HepG2 (cell line): Measurements from ENCODE around the gene BMAL1. TPM values are rescaled to one million over a fixed set of nuclear protein-coding genes. Genes with fewer than 3 reads are reported as not detected.
"Not testable (repeated sequence)": the region's sequence is repeated elsewhere in the genome, so short reads cannot be mapped to it uniquely, and the experiment has no call there.

Experiments used
- ATAC-seq: fragments of 200-7000 bp; cut with Tn5 transposase; 3 replicates; pipeline ENCODE4 v1.9.1; 2020; ENCODE audit warnings: mild to moderate bottlenecking, moderate library complexity
- BruUV-seq: library from RNA; stranded (reverse); fragments of 400-500 nt; replicated peaks from 2 replicates; lab custom pipeline; 2021; lab: Mats Ljungman, UMichigan
- CTCF ChIA-PET: fragments of 300-600 bp; formaldehyde crosslinking; extraction: SDS; loops from one replicate; lab custom pipeline; 2021; ENCODE audit warnings: low total read pairs, inconsistent platforms, low intra/inter-chr PET ratio; lab: Yijun Ruan, JAX
- POLR2A ChIA-PET: fragments of 350-600 bp; sonication (Branson Sonifier 250); formaldehyde crosslinking; loops from one replicate; lab custom pipeline; 2020; ENCODE audit warnings: antibody characterized with exemption, inconsistent platforms; lab: Yijun Ruan, JAX
- DNase-seq: peaks from one replicate; pipeline ENCODE4 v3.0.0-alpha.2; 2015; ENCODE audit warnings: low spot score
- FAIRE-seq: peaks from 3 replicates; lab custom pipeline; 2011; peaks lifted over from hg19 to GRCh38; lab: Jason Lieb, UNC
- H2AFZ ChIP-seq: one replicate; pipeline ENCODE4 v1.6.1; 2011; ENCODE audit warnings: low read length, inconsistent platforms
- H3K27ac ChIP-seq: fragments of 300-600 bp; 3 replicates; pipeline ENCODE4 v1.8.0; 2011; ENCODE audit warnings: mixed run types, mild to moderate bottlenecking, mixed read lengths, low read length, inconsistent platforms; ENCODE audit not compliant: insufficient read depth; ENCODE audit errors: extremely low read length
- H3K27me3 ChIP-seq, 2 experiments: fragments of 200-600 bp in 1 of 2; 2 replicates in 1 of 2; 3 replicates in 1 of 2; pipeline versions ENCODE4 v1.6.0 to v1.8.0; 2011; ENCODE audit warnings: low read length in 2 of 2, mild to moderate bottlenecking in 2 of 2, moderate library complexity in 2 of 2, inconsistent platforms in 1 of 2; ENCODE audit not compliant: insufficient read depth in 2 of 2, control insufficient read depth in 1 of 2
- H3K36me3 ChIP-seq, 2 experiments: fragments of 200-600 bp in 1 of 2; replicated peaks in 1 of 2; 2 replicates in 1 of 2; 3 replicates in 1 of 2; pipeline versions ENCODE4 v1.5.1 to v1.8.0; 2011; ENCODE audit warnings: low read length in 2 of 2, inconsistent platforms in 1 of 2; ENCODE audit not compliant: insufficient read depth in 2 of 2, control insufficient read depth in 1 of 2
- H3K4me1 ChIP-seq: 2 replicates; pipeline ENCODE4 v1.5.1; 2012; ENCODE audit warnings: low read length, inconsistent platforms; ENCODE audit not compliant: insufficient read depth
- H3K4me2 ChIP-seq: 2 replicates; pipeline ENCODE4 v1.6.0; 2011; ENCODE audit warnings: low read depth, low read length, inconsistent platforms
- H3K4me3 ChIP-seq, 3 experiments: fragments of 200-600 bp in 1 of 3; sonication (generic), shearing (Covaris generic) in 1 of 3; replicated peaks in 1 of 3; 2 replicates each; pipeline ENCODE4 v1.5.1; 2011 to 2016; ENCODE audit warnings: low read length in 3 of 3, inconsistent platforms in 2 of 3, low read depth in 2 of 3, mild to moderate bottlenecking in 2 of 3, control low read depth in 1 of 3, mixed read lengths in 1 of 3; ENCODE audit not compliant: insufficient read depth in 1 of 3
- H3K79me2 ChIP-seq: one replicate; pipeline ENCODE4 v1.6.1; 2011; ENCODE audit warnings: low read length, inconsistent platforms; ENCODE audit not compliant: insufficient read depth
- H3K9ac ChIP-seq: 2 replicates; pipeline ENCODE4 v1.6.0; 2011; ENCODE audit warnings: mild to moderate bottlenecking, low read depth, low read length, inconsistent platforms; ENCODE audit not compliant: insufficient read depth
- H3K9me3 ChIP-seq: 2 replicates; pipeline ENCODE4 v1.5.1; 2012; ENCODE audit warnings: mild to moderate bottlenecking, low read length
- H4K20me1 ChIP-seq: 2 replicates; pipeline ENCODE4 v1.6.0; 2011; ENCODE audit warnings: inconsistent platforms, mild to moderate bottlenecking, low read length, moderate library complexity; ENCODE audit not compliant: insufficient read depth
- ADNP ChIP-seq: sonication (generic); formaldehyde crosslinking; IDR thresholded peaks from 2 replicates; pipeline ENCODE4 v1.4.0; 2020; ENCODE audit warnings: missing genetic modification reagents
- EP300 ChIP-seq, 3 experiments: sonication (generic) in 1 of 3; formaldehyde crosslinking in 1 of 3; IDR thresholded peaks; 2 replicates each; pipeline versions ENCODE4 v1.5.1 to v1.6.1; 2011 to 2020; ENCODE audit warnings: low read depth in 2 of 3, low read length in 2 of 3, borderline replicate concordance in 1 of 3, improper control_type of control experiment in 1 of 3, mild to moderate bottlenecking in 1 of 3, missing genetic modification reagents in 1 of 3, moderate library complexity in 1 of 3
- FOSL2 ChIP-seq: sonication (generic); formaldehyde crosslinking; IDR thresholded peaks from 2 replicates; pipeline ENCODE4 v1.4.0; 2020; ENCODE audit warnings: missing genetic modification reagents
- JARID2 ChIP-seq: sonication (generic); formaldehyde crosslinking; IDR thresholded peaks from 2 replicates; pipeline ENCODE4 v1.8.1; 2023; ENCODE audit warnings: missing genetic modification reagents, inconsistent platforms; ENCODE audit not compliant: insufficient replicate concordance
- MAZ ChIP-seq, 2 experiments: sonication (generic) in 1 of 2; formaldehyde crosslinking in 1 of 2; IDR thresholded peaks; 2 replicates each; pipeline versions ENCODE4 v1.5.0 to v1.6.1; 2012 to 2020; ENCODE audit warnings: low read depth in 2 of 2, mild to moderate bottlenecking in 2 of 2, borderline replicate concordance in 1 of 2, improper control_type of control experiment in 1 of 2, low read length in 1 of 2, missing genetic modification reagents in 1 of 2, moderate library complexity in 1 of 2
- MXI1 ChIP-seq: IDR thresholded peaks from 3 replicates; pipeline ENCODE4 v1.6.1; 2012; ENCODE audit warnings: low read depth, low read length, inconsistent platforms, borderline replicate concordance
- NFE2L2 ChIP-seq: fragments of 150-350 bp; IDR thresholded peaks from 2 replicates; pipeline ENCODE4 v1.6.1; 2014; ENCODE audit warnings: low read length
- SRF ChIP-seq: IDR thresholded peaks from 2 replicates; pipeline ENCODE4 v1.6.1; 2011; ENCODE audit warnings: mild to moderate bottlenecking, low read depth, low read length, moderate library complexity
- ZFY ChIP-seq: sonication (generic); formaldehyde crosslinking; IDR thresholded peaks from 2 replicates; pipeline ENCODE4 v1.4.0; 2020; ENCODE audit warnings: missing genetic modification reagents
- ZFYVE20 ChIP-seq: sonication (generic); formaldehyde crosslinking; IDR thresholded peaks from 2 replicates; pipeline ENCODE4 v1.8.0; 2023; ENCODE audit warnings: low read depth, mild to moderate bottlenecking, moderate library complexity, missing genetic modification reagents, borderline replicate concordance
- ZKSCAN5 ChIP-seq: sonication (generic); formaldehyde crosslinking; IDR thresholded peaks from 2 replicates; pipeline ENCODE4 v1.5.1; 2020; ENCODE audit warnings: mild to moderate bottlenecking, missing genetic modification reagents
- ZNF225 ChIP-seq: sonication (generic); formaldehyde crosslinking; IDR thresholded peaks from 2 replicates; pipeline ENCODE4 v1.4.0; 2020; ENCODE audit warnings: mild to moderate bottlenecking, missing genetic modification reagents
- ZNF761 ChIP-seq: sonication (generic); formaldehyde crosslinking; conservative IDR thresholded peaks from 2 replicates; pipeline ENCODE4 v1.4.0; 2020; ENCODE audit warnings: mild to moderate bottlenecking, missing genetic modification reagents
- WGBS: methylation state at CpG from one replicate; pipeline ENCODE4 v1.1.6; 2017; ENCODE audit warnings: low lambda C conversion rate; 5-methylcytosine and 5-hydroxymethylcytosine counted together
- in situ Hi-C: cut with HindIII; loops from 2 replicates; pipeline ENCODE4 v1.10.0; 2017; ENCODE audit warnings: low pct_unique_long_range_greater_than_20kb; ENCODE audit not compliant: extremely low pct_ligation_motif_present
- intact Hi-C: fragments of 100-400 bp; cut with micrococcal nuclease; formaldehyde crosslinking; loops from one replicate; pipeline ENCODE4 v1.10.0; 2022; ENCODE audit not compliant: unreplicated experiment
- polyA plus RNA-seq, 8 experiments: library from polyadenylated mRNA; depleted of rRNA in 3 of 8; stranded (reverse) in 7 of 8; unstranded in 1 of 8; fragments of >200 nt; fragmentation: Illumina TruSeq in 4 of 8; extraction: Trizol in 4 of 8; gene quantifications; 2 replicates each; pipeline versions ENCODE4 v1.2.1 to v1.2.3, GENCODE V29; 2011 to 2016; ENCODE audit warnings: low read depth in 4 of 8, missing spikeins in 1 of 8, mixed read lengths in 1 of 8; ENCODE audit not compliant: insufficient read depth in 1 of 8
- total RNA-seq, 5 experiments: library from RNA; depleted of rRNA; stranded (reverse); fragments of >200 nt; fragmentation: Illumina TruSeq; extraction: Trizol; gene quantifications; 2 replicates each; pipeline ENCODE4 v1.2.3, GENCODE V29; 2016; ENCODE audit warnings: low read depth in 1 of 5
- TF ChIP-seq, protein P1 (sequence below): sonication (generic); formaldehyde crosslinking; IDR thresholded peaks from 2 replicates; pipeline ENCODE4 v1.5.0; 2020; ENCODE audit warnings: mild to moderate bottlenecking, missing genetic modification reagents

BMAL1 gene
- total and polyA plus RNA-seq, 2 of the 13 experiments (the other 11 are each of a cell fraction or from before 2014, with no cell fraction given): 4.5 to 4.8 TPM

DNA sequence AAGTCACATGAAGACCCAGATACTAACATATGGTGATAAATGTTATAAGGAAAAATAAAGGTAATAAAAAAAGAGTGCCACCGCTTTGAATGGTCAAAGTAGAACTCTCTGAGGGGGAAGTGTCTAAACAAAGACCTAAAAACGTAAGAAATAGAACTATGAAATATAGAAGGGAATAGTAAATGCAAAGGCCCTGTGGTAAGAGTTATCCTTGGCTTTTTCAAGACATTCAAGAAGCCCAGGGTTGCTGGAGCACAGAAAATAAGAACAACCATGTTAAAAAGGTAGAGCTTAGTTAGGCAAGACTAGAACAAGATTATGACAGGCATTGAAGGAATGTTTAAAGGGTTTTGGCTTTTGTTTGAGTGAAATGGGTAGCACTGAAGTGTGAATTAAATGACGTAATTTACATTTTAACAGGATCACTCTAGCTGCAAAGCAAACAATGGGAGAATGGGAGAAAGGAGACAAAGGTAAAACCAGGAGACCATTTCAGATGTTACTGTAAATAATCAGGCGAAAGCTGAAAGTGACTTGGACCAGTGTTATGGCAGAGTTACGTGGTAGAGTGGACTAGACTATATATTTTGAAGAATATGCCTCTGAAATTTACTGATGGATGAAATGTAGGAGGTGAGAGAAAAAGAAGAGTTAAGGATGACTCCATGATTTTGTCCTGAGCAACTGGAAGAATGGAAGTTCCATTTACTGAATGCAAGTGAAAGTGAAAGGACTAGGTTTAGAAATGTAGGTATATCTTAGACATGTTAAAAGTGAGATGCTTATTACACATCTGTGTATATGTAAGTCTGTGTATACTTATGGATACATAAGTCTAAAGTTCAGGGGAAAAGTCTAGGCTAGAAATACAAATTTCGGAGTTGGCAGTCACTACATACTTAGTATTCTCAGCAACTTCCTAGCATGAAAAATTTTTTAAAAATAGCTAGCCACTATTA is 156.9 kb downstream of the BMAL1 start:
- ATAC-seq (no peak), FAIRE-seq (no peak)
- in situ Hi-C loops: no loop called here

DNA sequence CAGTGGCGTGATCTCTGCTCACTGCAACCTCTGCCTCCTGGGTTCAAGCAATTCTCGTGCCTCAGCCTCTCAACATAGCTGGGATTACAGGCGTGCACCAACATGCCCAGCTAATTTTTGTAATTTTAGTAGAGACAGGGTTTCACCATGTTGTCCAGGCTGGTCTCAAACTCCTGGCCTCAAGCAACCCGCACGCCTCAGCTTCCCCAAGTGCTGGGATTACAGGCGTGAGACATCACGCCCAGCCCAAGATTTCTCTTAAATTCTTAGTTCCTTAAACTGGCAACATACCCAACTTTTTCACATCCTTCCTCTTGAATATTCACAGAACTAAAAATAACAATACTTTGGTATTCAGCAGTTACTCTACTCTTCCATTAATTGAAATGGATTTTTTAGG is 159.2 kb downstream of the BMAL1 start:
- H3K27me3 ChIP-seq, H3K27ac ChIP-seq, H4K20me1 ChIP-seq, BruUV-seq, H3K36me3 ChIP-seq, H3K9ac ChIP-seq, in situ Hi-C loops, ATAC-seq, H3K4me2 ChIP-seq, DNase-seq, FAIRE-seq, intact Hi-C loops, H3K4me1 ChIP-seq, H3K4me3 ChIP-seq, CTCF ChIA-PET, H3K79me2 ChIP-seq, POLR2A ChIA-PET, H2AFZ ChIP-seq, H3K9me3 ChIP-seq: not testable (repeated sequence)
- 96% methylated on average over 7 of the region's 7 CpGs for WGBS

More for the DNA sequence above, 156.9 kb downstream of the BMAL1 start:
- H4K20me1 ChIP-seq: no peaks in the 10 kb centered on the region
- no peak for TF ChIP-seq MAZ (IDR thresholded peaks at IDR 0.05; ENCODE audit: borderline replicate concordance, low read depth, low read length)
- TF ChIP-seq MAZ (CRISPR knock-in tag; IDR thresholded peaks at IDR 0.05; ENCODE audit: low read depth): no peak
- no peak for TF ChIP-seq ZKSCAN5 (CRISPR knock-in tag)
- TF ChIP-seq FOSL2 (CRISPR knock-in tag): no peak
- no peak for TF ChIP-seq NFE2L2
- TF ChIP-seq ZNF761: no peak
- no peak for TF ChIP-seq JARID2 (CRISPR knock-in tag)
- no peak for TF ChIP-seq ZFY (CRISPR knock-in tag)
- TF ChIP-seq MXI1: no peak
- no peak for TF ChIP-seq ZFYVE20 (CRISPR knock-in tag)
- TF ChIP-seq EP300 (IDR thresholded peaks at IDR 0.05; ENCODE audit: low read depth in 2 of 2, low read length in 2 of 2): no peak
- TF ChIP-seq EP300 (CRISPR knock-in tag; IDR thresholded peaks at IDR 0.05; ENCODE audit: borderline replicate concordance): no peak
- no peak for TF ChIP-seq ZNF225
- no peak for TF ChIP-seq SRF
- TF ChIP-seq ADNP (CRISPR knock-in tag): no peak
- TF ChIP-seq, protein P1, sequence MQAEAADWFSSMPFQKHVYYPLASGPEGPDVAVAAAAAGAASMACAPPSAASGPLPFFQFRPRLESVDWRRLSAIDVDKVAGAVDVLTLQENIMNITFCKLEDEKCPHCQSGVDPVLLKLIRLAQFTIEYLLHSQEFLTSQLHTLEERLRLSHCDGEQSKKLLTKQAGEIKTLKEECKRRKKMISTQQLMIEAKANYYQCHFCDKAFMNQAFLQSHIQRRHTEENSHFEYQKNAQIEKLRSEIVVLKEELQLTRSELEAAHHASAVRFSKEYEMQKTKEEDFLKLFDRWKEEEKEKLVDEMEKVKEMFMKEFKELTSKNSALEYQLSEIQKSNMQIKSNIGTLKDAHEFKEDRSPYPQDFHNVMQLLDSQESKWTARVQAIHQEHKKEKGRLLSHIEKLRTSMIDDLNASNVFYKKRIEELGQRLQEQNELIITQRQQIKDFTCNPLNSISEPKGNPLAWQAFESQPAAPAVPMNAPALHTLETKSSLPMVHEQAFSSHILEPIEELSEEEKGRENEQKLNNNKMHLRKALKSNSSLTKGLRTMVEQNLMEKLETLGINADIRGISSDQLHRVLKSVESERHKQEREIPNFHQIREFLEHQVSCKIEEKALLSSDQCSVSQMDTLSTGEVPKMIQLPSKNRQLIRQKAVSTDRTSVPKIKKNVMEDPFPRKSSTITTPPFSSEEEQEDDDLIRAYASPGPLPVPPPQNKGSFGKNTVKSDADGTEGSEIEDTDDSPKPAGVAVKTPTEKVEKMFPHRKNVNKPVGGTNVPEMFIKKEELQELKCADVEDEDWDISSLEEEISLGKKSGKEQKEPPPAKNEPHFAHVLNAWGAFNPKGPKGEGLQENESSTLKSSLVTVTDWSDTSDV (CRISPR knock-in tag): no peak
- TF ChIP-seq, all 625 proteins: peak for 0
- no TSS peak for BruUV-seq
- Histone ChIP-seq H3K9ac (no peak overlapping the region), H3K27me3 (no peaks in the 10 kb centered on the region), H2AFZ (no peak overlapping the region), H3K4me3 (no peak overlapping the region), H3K4me2 (no peak overlapping the region), H3K36me3 (no peaks in the 10 kb centered on the region), H3K4me1 (no peaks in the 10 kb centered on the region), H3K9me3 (peaks cover 3% of the 10 kb centered on the region; the same call in 1 of the 2 replicates), H3K79me2 (no peaks in the 10 kb centered on the region), H3K27ac (no peak overlapping the region)
- POLR2A ChIA-PET: no interaction called here
- no peak for DNase-seq
- WGBS: 92% methylated on average over 6 of the region's 6 CpGs
- CTCF ChIA-PET: no interaction called here
- intact Hi-C loops: no loop called here
